ENCODE data around the gene RRAGD.

- no peak for TF ChIP-seq CTCF (IDR thresholded peaks at IDR 0.05)
- no peak for TF ChIP-seq EZH2 (IDR thresholded peaks at IDR 0.05; ENCODE audit: borderline replicate concordance, insufficient read depth, low read depth, low read length, poor library complexity, severe bottlenecking)
Observed at GRCh38 chr6:89413006-89413400, 930 bp upstream of the RRAGD start.

Measured in B cell (primary cell).